H1 (cell line): ENCODE measurements around the gene RABGAP1. TPM values are rescaled to one million over a fixed set of nuclear protein-coding genes. Genes with fewer than 3 reads are reported as not detected.

ENCODE experiments used
- CTCF ChIA-PET: fragments of 300-600 bp; sonication (Branson Sonifier 250); formaldehyde crosslinking; loops from one replicate; lab custom pipeline; 2021; ENCODE audit not compliant: partially characterized antibody; lab: Charles Lee
- POLR2A ChIA-PET: fragments of 300-600 bp; sonication (Branson Sonifier 250); formaldehyde crosslinking; loops from one replicate; lab custom pipeline; 2021; ENCODE audit warnings: inconsistent platforms; ENCODE audit not compliant: partially characterized antibody; lab: Charles Lee
- DNase-seq, 2 experiments: peaks; one replicate each; pipeline versions ENCODE4 v3.0.0 to v3.0.0-alpha.2; 2010 to 2022; ENCODE audit warnings: low spot score in 2 of 2, low read depth in 1 of 2, mixed read lengths in 1 of 2
- FAIRE-seq: peaks from 2 replicates; lab custom pipeline; 2011; peaks lifted over from hg19 to GRCh38; lab: Jason Lieb, UNC
- H2AFZ ChIP-seq: 2 replicates; pipeline ENCODE4 v1.8.1; 2012; ENCODE audit warnings: low read length, inconsistent platforms
- H2AK5ac ChIP-seq: 2 replicates; pipeline ENCODE4 v1.6.1; 2013; ENCODE audit warnings: low read depth, low read length
- H2BK120ac ChIP-seq: replicated peaks from 2 replicates; pipeline ENCODE3; 2013; ENCODE audit warnings: low read depth, low read length, inconsistent platforms
- H2BK12ac ChIP-seq: 2 replicates; pipeline ENCODE4 v1.6.1; 2013; ENCODE audit warnings: low read depth, low read length
- H2BK15ac ChIP-seq: 2 replicates; pipeline ENCODE4 v1.6.1; 2013; ENCODE audit warnings: low read length
- H2BK20ac ChIP-seq: 2 replicates; pipeline ENCODE4 v1.6.1; 2013; ENCODE audit warnings: low read length
- H2BK5ac ChIP-seq: 2 replicates; pipeline ENCODE4 v1.6.1; 2013; ENCODE audit warnings: low read depth, low read length
- H3K14ac ChIP-seq: 2 replicates; pipeline ENCODE4 v1.6.1; 2013; ENCODE audit warnings: inconsistent platforms; ENCODE audit not compliant: insufficient read length
- H3K18ac ChIP-seq: 2 replicates; pipeline ENCODE4 v1.6.1; 2013; ENCODE audit warnings: low read length; ENCODE audit errors: extremely low read depth
- H3K23ac ChIP-seq: 2 replicates; pipeline ENCODE4 v1.6.1; 2013; ENCODE audit warnings: inconsistent platforms; ENCODE audit not compliant: insufficient read length
- H3K23me2 ChIP-seq: 2 replicates; pipeline ENCODE4 v1.6.1; 2013; ENCODE audit warnings: low read depth, low read length
- H3K27ac ChIP-seq: 2 replicates; pipeline ENCODE4 v1.6.1; 2011; ENCODE audit warnings: low read depth, low read length, inconsistent platforms
- H3K27me3 ChIP-seq, 4 experiments: replicated peaks in 1 of 4; 1 replicate in 1 of 4; 2 replicates in 3 of 4; pipeline versions ENCODE4 v1.6.1 to v1.8.1; 2011 to 2013; ENCODE audit warnings: low read length in 3 of 4, mild to moderate bottlenecking in 3 of 4, inconsistent platforms in 2 of 4, mixed read lengths in 2 of 4, moderate library complexity in 1 of 4; ENCODE audit not compliant: control insufficient read depth in 3 of 4, insufficient read depth in 3 of 4; ENCODE audit errors: extremely low read depth in 1 of 4
- H3K36me3 ChIP-seq, 4 experiments: 2 replicates each; pipeline versions ENCODE4 v1.6.1 to v1.8.1; 2011 to 2013; ENCODE audit warnings: mild to moderate bottlenecking in 4 of 4, low read length in 3 of 4, moderate library complexity in 2 of 4, control low read depth in 1 of 4, inconsistent platforms in 1 of 4; ENCODE audit not compliant: insufficient read depth in 4 of 4, control insufficient read depth in 2 of 4
- H3K4ac ChIP-seq: replicated peaks from 2 replicates; pipeline ENCODE3; 2013; ENCODE audit warnings: low read length, low read depth, mixed read lengths, inconsistent platforms; ENCODE audit not compliant: insufficient read length
- H3K4me1 ChIP-seq, 4 experiments: replicated peaks in 1 of 4; 1 replicate in 1 of 4; 2 replicates in 3 of 4; pipeline versions ENCODE4 v1.6.1 to v1.8.1; 2011 to 2013; ENCODE audit warnings: low read length in 3 of 4, inconsistent platforms in 2 of 4, mixed read lengths in 1 of 4; ENCODE audit not compliant: insufficient read depth in 4 of 4, control insufficient read depth in 3 of 4
- H3K4me2 ChIP-seq, 2 experiments: 2 replicates each; pipeline versions ENCODE4 v1.6.1 to v1.8.1; 2011 to 2013; ENCODE audit warnings: low read depth in 2 of 2, low read length in 2 of 2, control low read depth in 1 of 2, inconsistent platforms in 1 of 2, mild to moderate bottlenecking in 1 of 2; ENCODE audit not compliant: insufficient read depth in 1 of 2
- H3K4me3 ChIP-seq, 4 experiments: fragments of 200-600, 300-600 bp in 1 of 4; sonication (generic), shearing (Covaris generic), sonication (Bioruptor Twin) in 1 of 4; 2 replicates each; pipeline versions ENCODE4 v1.5.1 to v1.8.1; 2011 to 2016; ENCODE audit warnings: low read length in 4 of 4, low read depth in 3 of 4, control low read depth in 2 of 4, inconsistent platforms in 2 of 4, mild to moderate bottlenecking in 2 of 4, mixed read lengths in 1 of 4, moderate library complexity in 1 of 4; ENCODE audit not compliant: insufficient read depth in 2 of 4; ENCODE audit errors: extremely low read depth in 1 of 4
- H3K56ac ChIP-seq: replicated peaks from 2 replicates; pipeline ENCODE3; 2013; ENCODE audit warnings: low read depth, mild to moderate bottlenecking, mixed read lengths, low read length, inconsistent platforms; ENCODE audit not compliant: insufficient read length
- H3K79me1 ChIP-seq: 2 replicates; pipeline ENCODE4 v1.6.1; 2013; ENCODE audit warnings: low read depth, low read length, control low read depth
- H3K79me2 ChIP-seq, 2 experiments: 2 replicates each; pipeline versions ENCODE4 v1.6.1 to v1.8.1; 2012 to 2013; ENCODE audit warnings: low read length in 2 of 2, mild to moderate bottlenecking in 2 of 2, inconsistent platforms in 1 of 2; ENCODE audit not compliant: insufficient read depth in 2 of 2, control insufficient read depth in 1 of 2
- H3K9ac ChIP-seq, 4 experiments: replicated peaks in 1 of 4; 1 replicate in 1 of 4; 2 replicates in 3 of 4; pipeline versions ENCODE4 v1.6.1 to v1.8.1; 2011 to 2013; ENCODE audit warnings: low read depth in 3 of 4, low read length in 3 of 4, control low read depth in 2 of 4, mild to moderate bottlenecking in 2 of 4, moderate library complexity in 2 of 4, inconsistent platforms in 1 of 4; ENCODE audit errors: extremely low read depth in 1 of 4
- H3K9me3 ChIP-seq, 2 experiments: 2 replicates each; pipeline versions ENCODE4 v1.6.1 to v1.8.1; 2012 to 2013; ENCODE audit warnings: mild to moderate bottlenecking in 2 of 2, moderate library complexity in 2 of 2, control low read depth in 1 of 2, inconsistent platforms in 1 of 2, low read depth in 1 of 2, low read length in 1 of 2, mixed read lengths in 1 of 2; ENCODE audit not compliant: insufficient read depth in 2 of 2
- H4K20me1 ChIP-seq, 2 experiments: replicated peaks in 1 of 2; 2 replicates each; pipeline versions ENCODE3 to v1.8.1; 2011 to 2013; ENCODE audit warnings: inconsistent platforms in 2 of 2, low read length in 2 of 2, mild to moderate bottlenecking in 1 of 2; ENCODE audit not compliant: insufficient read depth in 2 of 2, control insufficient read depth in 1 of 2
- H4K5ac ChIP-seq: 2 replicates; pipeline ENCODE4 v1.6.1; 2013; ENCODE audit warnings: low read length, low read depth, mixed read lengths, inconsistent platforms; ENCODE audit not compliant: insufficient read length
- H4K8ac ChIP-seq: 2 replicates; pipeline ENCODE4 v1.8.0; 2013; ENCODE audit warnings: mild to moderate bottlenecking, moderate library complexity, low read length, inconsistent platforms; ENCODE audit not compliant: insufficient read depth; ENCODE audit errors: extremely low read depth
- H4K91ac ChIP-seq: replicated peaks from 2 replicates; pipeline ENCODE3; 2013; ENCODE audit warnings: low read length, mixed read lengths, inconsistent platforms; ENCODE audit not compliant: insufficient read length
- GABPA ChIP-seq: IDR thresholded peaks from 2 replicates; pipeline ENCODE4 v1.6.1; 2011; ENCODE audit warnings: mild to moderate bottlenecking, low read length, moderate library complexity, borderline replicate concordance; ENCODE audit not compliant: insufficient read depth
- JUN ChIP-seq: IDR thresholded peaks from 2 replicates; pipeline ENCODE4 v1.6.1; 2011; ENCODE audit warnings: low read depth, mild to moderate bottlenecking, improper control_type of control experiment, low read length
- KDM5A ChIP-seq: fragments of 200-600 bp; IDR thresholded peaks from 2 replicates; pipeline ENCODE4 v1.7.1; 2012; ENCODE audit warnings: mild to moderate bottlenecking, low read length, inconsistent platforms, mixed read lengths
- POLR2AphosphoS5 ChIP-seq: IDR thresholded peaks from 2 replicates; pipeline ENCODE4 v1.6.1; 2011; ENCODE audit warnings: low read depth, low read length
- RAD21 ChIP-seq, 2 experiments: IDR thresholded peaks in 1 of 2; conservative IDR thresholded peaks in 1 of 2; 2 replicates each; pipeline ENCODE4 v1.6.1; 2011; ENCODE audit warnings: low read depth in 2 of 2, low read length in 2 of 2, improper control_type of control experiment in 1 of 2, inconsistent platforms in 1 of 2, mild to moderate bottlenecking in 1 of 2, moderate library complexity in 1 of 2
- RNF2 ChIP-seq: fragments of 200-900, 300-1000 bp; sonication (generic); IDR thresholded peaks from 2 replicates; pipeline ENCODE4 v1.7.1; 2016; ENCODE audit warnings: borderline replicate concordance, low read depth, mild to moderate bottlenecking, antibody characterized with exemption, low read length; ENCODE audit not compliant: poor library complexity, severe bottlenecking; ENCODE audit errors: missing control alignments
- SP2 ChIP-seq: IDR thresholded peaks from 2 replicates; pipeline ENCODE4 v1.6.1; 2012; ENCODE audit warnings: mild to moderate bottlenecking, low read length, inconsistent platforms
- TBP ChIP-seq: IDR thresholded peaks from 2 replicates; pipeline ENCODE4 v1.6.1; 2011; ENCODE audit warnings: low read depth, low read length, improper control_type of control experiment
- WGBS, 2 experiments: shearing (Covaris generic) in 1 of 2; methylation state at CpG; one replicate each; pipeline versions ENCODE4 v1.1.6 to v1.1.7; 2013 to 2015; ENCODE audit warnings: low lambda C conversion rate in 2 of 2, mixed read lengths in 2 of 2, inconsistent platforms in 1 of 2, low coverage in 1 of 2, missing lambda C conversion rate in 1 of 2; ENCODE audit not compliant: insufficient replicate concordance in 2 of 2, insufficient coverage in 1 of 2, insufficient read length in 1 of 2; ENCODE audit errors: extremely low coverage in 1 of 2, missing lambda C conversion rate in 1 of 2; 5-methylcytosine and 5-hydroxymethylcytosine counted together
- polyA plus RNA-seq, 7 experiments: library from polyadenylated mRNA; depleted of rRNA in 3 of 7; stranded (reverse) in 5 of 7; unstranded in 2 of 7; fragments of >200 nt in 5 of 7; fragments of 200-250 nt in 2 of 7; gene quantifications; 1 replicate in 5 of 7; 2 replicates in 1 of 7; 4 replicates in 1 of 7; pipeline versions ENCODE4 v1.2.1 to v1.2.3, GENCODE V29; 2011 to 2013; ENCODE audit warnings: missing spikeins in 2 of 7, mixed read lengths in 2 of 7
- total RNA-seq: library from RNA; stranded (reverse); fragmentation: NEBNext Ultra II Directional; extraction: Animal tissue kit (Norgen Biotek cat#: 25700); gene quantifications from 2 replicates; pipeline ENCODE4 v1.2.1, GENCODE V29; 2021
- TF ChIP-seq, protein P1 (sequence below): IDR thresholded peaks from 2 replicates; pipeline ENCODE4 v1.6.1; 2011; ENCODE audit warnings: low read length, improper control_type of control experiment
- TF ChIP-seq, protein P2 (sequence below): IDR thresholded peaks from 2 replicates; pipeline ENCODE4 v1.6.1; 2012; ENCODE audit warnings: inconsistent platforms
- TF ChIP-seq, protein P3 (sequence below): IDR thresholded peaks from 2 replicates; pipeline ENCODE4 v1.6.1; 2011; ENCODE audit warnings: low read depth, mild to moderate bottlenecking, low read length; ENCODE audit not compliant: insufficient read depth

The RABGAP1 gene
- total and polyA plus RNA-seq, 2 of the 8 experiments (the other 6 are each of a cell fraction or from before 2014, with no cell fraction given) = 15.7 to 38.3 TPM

DNA sequence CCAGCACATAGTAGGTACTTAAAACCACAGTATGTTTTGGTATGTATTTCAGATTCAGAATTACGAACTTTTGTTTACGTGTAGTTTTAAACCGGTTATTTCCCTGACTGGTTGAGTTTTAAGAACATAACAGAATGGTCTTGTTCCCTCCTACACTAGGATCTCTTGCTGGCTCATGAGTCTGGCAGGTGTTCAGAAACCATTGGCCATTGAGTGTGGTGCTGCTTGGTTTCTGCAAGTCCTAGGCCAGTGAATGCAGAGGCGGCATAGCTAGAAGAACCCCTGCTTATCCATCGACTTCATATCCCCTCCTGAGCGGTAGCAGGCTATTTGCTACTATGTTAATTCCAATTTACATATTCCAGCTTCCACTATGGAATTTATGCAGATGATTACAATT, 158.2 kb downstream of the RABGAP1 start:
- DNase-seq = no peak
- ChIA-PET CTCF (interaction anchor here (0.9 to 6.0 kb wide), 6 partner anchors 7 to 256 kb away, joined by 3 to 49 read pairs (median 8); no protein-coding TSS in a partner anchor), POLR2A (interaction anchor here (1.2 to 1.3 kb wide), 2 partner anchors 25 to 34 kb away, joined by 3 read pairs; no protein-coding TSS in a partner anchor)
- Histone ChIP-seq H3K23ac (no peak overlapping the region), H4K91ac (no peak overlapping the region), H2BK20ac (no peak overlapping the region), H3K14ac (no peak overlapping the region), H3K4me1 (peaks cover 7 to 22% (median 13%) of the 10 kb centered on the region in 4 experiments), H2BK12ac (no peak overlapping the region), H3K4me3 (no peak overlapping the region), H3K56ac (no peak overlapping the region), H4K5ac (no peak overlapping the region), H3K27me3 (no peaks in the 10 kb centered on the region), H3K4ac (no peak overlapping the region), H3K27ac (no peak overlapping the region; the same call in 1 of the 2 replicates), H3K9ac (no peak overlapping the region), H2BK120ac (no peak overlapping the region), H3K79me1 (no peaks in the 10 kb centered on the region), H3K23me2 (no peaks in the 10 kb centered on the region), H2AK5ac (no peak overlapping the region), H2BK15ac (no peak overlapping the region), H3K9me3 (no peaks in the 10 kb centered on the region), H3K79me2 (no peaks in the 10 kb centered on the region), H3K36me3 (peaks cover 6 to 63% (median 30%) of the 10 kb centered on the region in 4 experiments), H3K4me2 (no peak overlapping the region), H2BK5ac (no peak overlapping the region), H3K18ac (no peak overlapping the region), H4K20me1 (no peaks in the 10 kb centered on the region), H4K8ac (no peak overlapping the region), H2AFZ (no peak overlapping the region)
- FAIRE-seq = no peak
- 86% methylated on average over 6 of the region's 6 CpGs; no CpG with 5 or more reads in 1 of the 2 experiments for WGBS, 2 experiments
- no peak for TF ChIP-seq GABPA
- TF ChIP-seq, protein P1, sequence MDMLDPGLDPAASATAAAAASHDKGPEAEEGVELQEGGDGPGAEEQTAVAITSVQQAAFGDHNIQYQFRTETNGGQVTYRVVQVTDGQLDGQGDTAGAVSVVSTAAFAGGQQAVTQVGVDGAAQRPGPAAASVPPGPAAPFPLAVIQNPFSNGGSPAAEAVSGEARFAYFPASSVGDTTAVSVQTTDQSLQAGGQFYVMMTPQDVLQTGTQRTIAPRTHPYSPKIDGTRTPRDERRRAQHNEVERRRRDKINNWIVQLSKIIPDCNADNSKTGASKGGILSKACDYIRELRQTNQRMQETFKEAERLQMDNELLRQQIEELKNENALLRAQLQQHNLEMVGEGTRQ = no peak
- no peak for TF ChIP-seq TBP
- TF ChIP-seq, protein P2, sequence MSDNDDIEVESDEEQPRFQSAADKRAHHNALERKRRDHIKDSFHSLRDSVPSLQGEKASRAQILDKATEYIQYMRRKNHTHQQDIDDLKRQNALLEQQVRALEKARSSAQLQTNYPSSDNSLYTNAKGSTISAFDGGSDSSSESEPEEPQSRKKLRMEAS = no peak
- no peak for TF ChIP-seq JUN
- TF ChIP-seq RNF2 = no peak
- TF ChIP-seq, protein P3, sequence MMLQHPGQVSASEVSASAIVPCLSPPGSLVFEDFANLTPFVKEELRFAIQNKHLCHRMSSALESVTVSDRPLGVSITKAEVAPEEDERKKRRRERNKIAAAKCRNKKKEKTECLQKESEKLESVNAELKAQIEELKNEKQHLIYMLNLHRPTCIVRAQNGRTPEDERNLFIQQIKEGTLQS = no peak
- no peak for TF ChIP-seq KDM5A
- TF ChIP-seq RAD21 (IDR thresholded peaks at IDR 0.05 in 1 of 2, conservative IDR thresholded peaks at IDR 0.05 in 1 of 2; ENCODE audit: low read depth in 2 of 2, low read length in 2 of 2) = no peak
- TF ChIP-seq POLR2AphosphoS5 = no peak
- TF ChIP-seq SP2 = no peak
